Umbilical cord (tissue), 2 donors: ENCODE results near the gene KDM5A. TPM values are rescaled to one million over a fixed set of nuclear protein-coding genes. Genes with fewer than 3 reads are reported as not detected.
"Not testable (repeated sequence)": the region's sequence is repeated elsewhere in the genome, so short reads cannot be mapped to it uniquely, and the experiment has no call there.

ENCODE experiments used
- DNase-seq: peaks from one replicate; pipeline ENCODE4 v3.0.0-alpha.2; 2015; ENCODE audit warnings: low spot score
- total RNA-seq: library from RNA; depleted of rRNA; stranded (reverse); fragments of >200 nt; gene quantifications from one replicate; pipeline ENCODE4 v1.2.3, GENCODE V29; 2014; ENCODE audit warnings: low replicate concordance; ENCODE audit not compliant: insufficient read depth

Gene KDM5A
- total RNA-seq, 1 donor from 2014 or later = 41.9 TPM

DNA sequence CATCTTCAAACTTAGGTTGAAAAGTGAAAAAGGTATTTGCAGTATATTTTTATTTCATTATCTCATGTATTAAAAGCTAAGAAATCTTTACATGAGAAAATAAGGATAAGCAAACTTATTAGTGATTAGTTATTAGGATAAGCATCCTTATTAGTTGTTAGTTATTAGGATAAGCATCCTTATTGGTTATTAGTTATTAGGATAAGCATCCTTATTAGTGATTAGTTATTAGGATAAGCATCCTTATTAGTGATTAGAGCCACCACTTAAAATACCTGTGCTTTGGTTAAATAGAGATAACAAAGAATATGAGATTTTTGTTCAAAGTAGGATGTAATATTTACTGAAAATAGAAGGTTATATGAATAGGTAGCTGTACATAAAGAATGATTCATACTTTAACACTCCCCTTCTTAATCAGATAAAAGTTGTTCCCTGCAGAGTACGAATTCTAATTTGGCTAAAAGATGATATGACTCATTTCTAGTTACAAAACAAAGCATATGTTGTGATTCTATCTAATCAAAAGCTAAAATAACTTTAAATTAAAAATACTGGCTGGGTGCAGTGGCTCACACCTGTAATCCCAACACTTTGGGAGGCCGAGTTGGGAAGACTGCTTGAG, 56.4 kb downstream of the KDM5A start:
- no peak for DNase-seq

DNA sequence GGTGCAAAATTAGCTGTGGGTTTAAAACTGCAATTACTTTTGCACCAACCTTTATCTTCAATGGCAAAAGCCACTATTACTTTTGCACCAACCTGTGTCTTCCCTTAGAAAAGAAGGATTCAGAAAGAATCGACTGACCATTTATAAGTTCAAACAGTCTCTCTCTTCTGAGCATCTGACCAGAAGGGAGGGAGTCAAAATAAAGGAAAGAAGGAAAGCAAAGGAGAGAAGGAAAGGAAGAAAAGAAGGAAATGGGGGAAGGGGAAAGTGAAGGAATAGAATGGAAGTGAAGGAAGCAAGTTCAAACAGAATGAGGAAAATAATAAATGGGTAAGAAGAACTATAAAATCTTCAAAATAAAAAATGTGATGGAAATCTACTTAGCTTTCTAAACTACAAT, 57.8 kb downstream of the KDM5A start:
- no peak for DNase-seq

DNA sequence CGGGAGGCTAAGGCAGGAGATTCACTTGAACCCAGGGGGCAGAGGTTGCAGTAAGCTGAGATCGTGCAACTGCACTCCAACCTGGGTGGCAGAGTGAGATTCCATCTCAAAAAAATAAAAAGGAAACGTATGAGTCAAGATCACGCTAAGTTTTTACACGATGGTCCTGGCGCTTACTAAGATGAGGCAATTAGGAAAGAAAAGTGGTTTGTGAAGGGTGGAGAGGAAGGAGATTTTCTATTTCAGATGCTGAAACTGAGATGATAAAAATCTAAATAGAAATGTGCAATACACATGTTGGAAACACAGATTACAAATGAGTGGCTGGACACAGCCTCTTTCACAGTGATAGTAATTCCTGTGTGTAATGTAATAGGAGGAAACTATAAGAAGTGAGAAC, 63.2 kb downstream of the KDM5A start:
- DNase-seq = no peak

DNA sequence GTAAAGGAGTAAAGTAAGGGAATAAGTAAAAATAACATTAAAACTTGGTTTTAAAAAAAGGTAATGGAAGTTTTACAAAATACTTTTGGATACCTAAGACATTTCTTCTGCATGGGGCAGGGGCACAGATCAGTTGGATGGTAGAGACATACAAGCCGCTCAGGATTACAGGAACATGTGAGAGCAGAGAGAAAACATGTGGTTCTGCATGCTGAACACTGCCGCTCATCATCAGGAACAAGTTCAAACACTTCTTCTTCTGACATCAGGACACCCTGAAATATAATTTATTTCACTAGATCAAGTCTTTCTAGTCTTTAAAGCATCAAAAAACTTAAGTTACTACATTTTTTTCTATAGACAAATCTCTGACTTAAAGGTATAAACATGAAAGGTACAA, 65.6 kb downstream of the KDM5A start:
- DNase-seq = peak; percentile 5

DNA sequence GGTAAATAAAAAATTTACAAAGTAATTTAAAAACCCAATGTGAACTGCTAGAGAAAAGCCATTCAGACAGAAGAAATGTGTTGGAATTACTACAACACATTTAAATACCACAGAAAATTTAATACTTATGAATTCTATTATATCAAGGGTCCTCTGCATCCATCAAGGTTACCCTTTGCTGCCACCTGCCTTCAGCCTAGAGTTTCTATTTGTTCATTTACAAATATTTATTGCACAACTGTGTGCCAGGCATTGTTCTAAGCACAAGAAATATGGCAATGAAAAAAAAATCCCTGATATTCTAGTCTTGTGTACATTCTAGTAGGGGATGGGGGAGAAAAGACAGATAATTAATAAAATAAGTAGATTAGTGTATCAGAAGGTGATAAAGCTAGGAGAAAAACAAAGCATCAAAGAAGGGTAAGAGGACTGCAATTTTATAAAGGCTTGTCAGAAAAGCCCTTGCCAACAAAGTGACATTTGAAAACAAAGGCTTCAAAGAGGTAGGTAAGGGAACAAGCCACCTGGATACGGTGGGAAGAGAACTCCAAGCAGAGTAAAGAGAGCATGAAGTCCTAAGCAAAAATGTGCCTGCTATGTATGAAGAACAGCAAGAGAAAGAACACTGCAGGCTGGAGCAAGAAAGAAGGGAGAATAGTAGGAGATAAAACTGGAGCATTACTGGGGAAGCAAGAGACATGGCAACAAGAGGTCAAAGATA, 67.4 kb downstream of the KDM5A start:
- no peak for DNase-seq

DNA sequence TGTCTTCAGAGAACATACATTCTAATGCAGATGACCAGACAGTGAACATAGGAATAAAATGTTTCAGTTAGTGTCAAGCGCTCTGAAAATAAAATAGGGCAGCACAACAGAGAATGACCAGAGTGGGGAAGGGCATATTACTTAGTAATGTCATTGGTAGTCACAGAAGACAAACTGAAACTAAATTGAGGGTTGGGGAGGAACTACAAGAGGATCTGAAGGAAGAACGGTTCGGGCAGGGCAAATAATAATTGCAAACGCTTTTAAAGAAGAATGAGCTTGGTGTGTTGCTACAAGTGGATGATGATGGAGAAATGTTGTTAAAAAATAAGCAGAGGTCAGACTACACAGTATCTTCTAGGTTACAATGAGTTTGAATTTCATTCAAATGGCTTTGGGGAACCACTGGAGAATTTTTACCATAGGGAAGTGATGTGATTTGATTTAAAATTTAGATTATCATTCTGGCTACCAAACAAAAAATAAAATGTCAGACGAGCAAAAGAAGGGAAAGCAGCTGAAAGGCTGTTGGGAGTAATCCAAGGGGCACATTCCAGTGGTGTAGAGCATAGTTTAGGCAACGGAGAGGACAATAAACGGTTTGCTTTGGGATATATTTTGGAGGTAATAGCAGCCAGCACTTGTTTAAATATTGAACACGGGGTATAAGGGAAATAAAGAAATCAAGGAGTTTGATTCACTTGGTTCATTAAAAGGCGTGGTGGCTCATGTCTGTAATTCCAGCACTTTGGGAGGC, 70.2 kb downstream of the KDM5A start:
- DNase-seq = no peak

DNA sequence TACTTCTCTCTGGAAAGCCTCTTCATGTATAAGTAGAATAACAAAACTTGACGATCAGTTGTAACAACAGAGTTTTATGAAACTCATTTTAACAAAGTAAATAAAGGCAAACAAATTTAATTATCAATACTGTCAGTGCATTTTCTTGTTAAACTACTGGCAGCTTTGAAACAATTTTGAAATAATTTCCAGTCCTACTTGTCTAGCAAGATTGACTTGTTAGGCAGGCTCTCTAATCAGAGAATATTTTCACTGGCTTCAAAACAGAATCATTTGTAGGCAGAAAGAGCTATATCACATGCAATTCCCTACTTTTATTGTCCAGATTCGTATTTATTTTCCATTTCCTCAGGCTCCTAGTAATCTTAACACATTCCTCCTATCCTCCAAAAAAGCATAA, 80.6 kb downstream of the KDM5A start:
- DNase-seq = peak; percentile 10

DNA sequence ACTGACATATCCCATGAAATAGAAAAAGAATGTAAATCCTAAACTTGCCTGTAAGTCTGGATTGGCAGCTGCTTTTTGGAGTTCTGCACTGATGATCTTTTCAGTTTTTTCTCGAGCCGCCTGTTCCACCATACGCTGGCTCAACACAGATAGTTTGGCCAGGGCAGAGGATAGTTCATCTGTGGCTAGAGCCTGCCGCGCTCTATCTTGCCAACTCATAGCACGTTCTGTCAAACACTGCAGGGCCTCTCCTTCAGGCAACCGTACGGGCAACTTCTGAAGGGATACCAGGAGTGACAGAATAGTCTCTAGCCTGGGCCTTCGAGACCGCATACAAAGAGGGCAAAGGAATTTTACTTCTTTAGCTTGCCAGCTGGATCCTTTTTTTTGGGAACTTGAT, 81.7 kb downstream of the KDM5A start:
- no peak for DNase-seq

DNA sequence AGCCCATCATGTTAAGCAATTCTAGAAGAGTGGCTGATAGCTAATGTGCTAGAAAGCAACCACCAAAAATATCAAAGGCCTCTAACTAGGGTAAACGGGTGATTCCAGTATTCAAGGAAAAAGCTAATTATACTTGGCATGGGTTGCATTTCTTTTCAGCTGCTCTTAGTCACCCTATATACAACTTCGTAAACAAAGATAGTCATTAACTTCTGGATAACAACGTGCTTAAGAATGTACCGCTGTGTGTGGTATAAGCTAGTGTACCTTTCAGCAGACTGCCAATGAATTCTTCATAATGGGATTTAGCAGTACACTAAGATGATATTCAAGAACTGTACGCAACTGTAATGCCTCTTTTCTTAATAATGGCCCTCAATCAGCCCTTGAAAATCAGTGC, 84.3 kb downstream of the KDM5A start:
- DNase-seq = no peak

DNA sequence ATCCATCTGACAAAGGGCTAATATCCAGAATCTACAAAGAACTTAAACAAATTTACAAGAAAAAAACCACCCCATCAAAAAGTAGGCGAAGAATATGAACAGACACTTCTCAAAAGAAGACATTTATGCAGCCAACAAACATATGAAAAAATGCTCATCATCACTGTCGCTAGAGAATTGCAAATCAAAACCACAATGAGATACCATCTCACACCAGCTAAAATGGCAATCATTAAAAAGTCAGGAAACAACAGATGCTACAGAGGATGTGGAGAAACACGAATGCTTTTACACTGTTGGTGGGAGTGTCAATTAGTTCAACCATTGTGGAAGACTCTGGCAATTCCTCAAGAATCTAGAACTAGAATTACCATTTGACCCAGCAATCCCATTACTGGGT, 86.4 kb downstream of the KDM5A start:
- DNase-seq = not testable (repeated sequence)

DNA sequence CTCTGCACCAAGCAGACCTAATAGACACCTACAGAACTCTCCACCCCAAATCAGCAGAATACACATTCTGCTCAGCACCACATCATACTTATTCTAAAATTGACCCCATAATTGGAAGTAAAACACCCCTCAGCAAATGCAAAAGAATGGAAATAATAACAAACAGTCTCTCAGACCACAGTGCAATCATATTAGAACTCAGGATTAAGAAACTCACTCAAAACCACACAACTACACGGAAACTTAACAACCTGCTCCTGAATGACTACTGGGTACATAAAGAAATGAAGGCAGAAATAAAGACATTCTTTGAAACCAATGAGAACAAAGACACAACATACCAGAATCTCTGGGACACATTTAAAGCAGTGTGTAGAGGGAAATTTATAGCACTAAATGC, 89.0 kb downstream of the KDM5A start:
- DNase-seq = not testable (repeated sequence)

DNA sequence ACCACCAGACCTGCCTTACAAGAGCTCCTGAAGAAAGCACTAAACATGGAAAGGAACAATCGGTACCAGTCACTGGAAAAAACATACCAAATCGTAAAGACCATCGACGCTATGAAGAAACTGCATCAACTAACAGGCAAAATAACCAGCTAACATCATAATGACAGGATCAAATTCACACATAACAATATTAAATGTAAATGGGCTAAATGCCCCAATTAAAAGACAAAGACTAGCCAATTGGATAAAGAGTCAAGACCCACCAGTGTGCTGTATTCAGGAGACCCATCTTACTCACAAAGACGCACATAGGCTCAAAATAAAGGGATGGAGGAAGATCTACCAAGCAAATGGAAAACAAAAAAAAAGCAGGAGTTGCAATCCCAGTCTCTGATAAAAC, 89.6 kb downstream of the KDM5A start:
- DNase-seq = not testable (repeated sequence)

DNA sequence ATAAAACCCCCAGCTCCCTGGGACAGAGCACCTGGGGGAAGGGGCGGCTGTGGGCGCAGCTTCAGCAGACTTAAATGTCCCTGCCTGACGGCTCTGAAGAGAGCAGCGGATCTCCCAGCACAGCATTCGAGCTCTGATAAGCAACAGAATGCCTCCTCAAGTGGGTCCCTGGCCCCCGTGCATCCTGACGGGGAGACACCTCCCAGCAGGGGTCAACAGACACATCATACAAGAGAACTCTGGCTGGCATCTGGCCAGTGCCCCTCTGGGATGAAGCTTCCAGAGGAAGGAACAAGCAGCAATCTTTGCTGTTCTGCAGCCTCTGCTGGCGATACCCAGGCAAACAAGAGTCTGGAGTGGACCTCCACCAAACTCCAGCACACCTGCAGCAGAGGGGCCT, 91.1 kb downstream of the KDM5A start:
- not testable (repeated sequence) for DNase-seq

DNA sequence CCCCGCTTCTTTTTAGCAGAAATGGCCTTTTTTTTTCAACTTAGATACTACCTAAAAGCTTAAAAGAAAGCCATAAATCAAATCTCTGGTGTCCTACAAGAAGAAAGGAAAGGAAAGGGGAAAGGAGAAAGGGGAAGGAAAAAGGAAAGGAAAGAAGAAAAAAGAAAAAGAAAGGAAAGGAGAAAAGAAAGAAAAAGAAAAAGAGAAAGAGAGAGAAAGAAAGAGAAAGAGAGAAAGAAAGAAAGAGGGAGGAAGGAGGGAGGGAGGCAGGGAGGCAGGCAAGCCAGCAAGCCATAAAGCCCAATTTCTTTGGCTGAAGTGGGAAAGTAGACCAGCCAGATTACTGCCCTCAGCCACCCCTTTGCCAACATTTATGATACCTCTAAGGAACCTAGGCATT, 94.0 kb downstream of the KDM5A start:
- no peak for DNase-seq

DNA sequence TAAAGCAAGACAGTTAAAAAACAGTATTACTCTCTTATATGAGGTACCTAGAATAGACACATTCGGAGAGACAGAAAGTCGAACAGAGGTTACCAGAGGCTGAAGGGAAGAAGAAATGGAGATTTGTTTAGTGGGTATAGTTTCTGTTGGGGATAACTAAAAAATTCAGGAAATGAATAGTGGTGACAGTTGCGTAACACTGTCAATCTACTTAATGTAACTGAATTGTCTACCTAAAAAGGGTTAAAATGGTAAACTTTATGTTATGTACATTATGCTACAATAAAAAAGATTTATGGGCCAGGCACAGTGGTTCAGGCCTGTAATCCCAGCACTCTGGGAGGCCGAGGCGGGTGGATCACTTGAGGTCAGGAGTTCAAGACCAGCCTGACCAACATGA, 95.9 kb downstream of the KDM5A start:
- no peak for DNase-seq

DNA sequence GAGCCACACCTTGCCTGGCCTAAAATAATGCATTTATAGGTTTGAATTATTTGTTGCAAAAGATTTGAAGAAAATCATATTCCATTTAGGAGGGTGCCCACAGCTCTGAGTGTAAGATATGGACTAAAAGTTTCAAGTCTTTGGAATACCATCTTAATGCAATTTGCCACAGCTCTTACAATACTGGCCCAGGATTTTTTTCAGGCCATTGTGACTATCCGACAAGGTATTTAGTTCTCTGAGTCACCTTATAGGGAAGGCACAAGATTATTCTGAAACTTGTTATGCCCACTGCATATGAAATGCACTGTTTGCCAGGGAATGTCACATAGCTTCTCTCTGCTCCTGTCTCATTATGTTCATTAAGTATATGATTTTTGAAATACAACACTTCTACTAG, 96.9 kb downstream of the KDM5A start:
- DNase-seq = no peak

DNA sequence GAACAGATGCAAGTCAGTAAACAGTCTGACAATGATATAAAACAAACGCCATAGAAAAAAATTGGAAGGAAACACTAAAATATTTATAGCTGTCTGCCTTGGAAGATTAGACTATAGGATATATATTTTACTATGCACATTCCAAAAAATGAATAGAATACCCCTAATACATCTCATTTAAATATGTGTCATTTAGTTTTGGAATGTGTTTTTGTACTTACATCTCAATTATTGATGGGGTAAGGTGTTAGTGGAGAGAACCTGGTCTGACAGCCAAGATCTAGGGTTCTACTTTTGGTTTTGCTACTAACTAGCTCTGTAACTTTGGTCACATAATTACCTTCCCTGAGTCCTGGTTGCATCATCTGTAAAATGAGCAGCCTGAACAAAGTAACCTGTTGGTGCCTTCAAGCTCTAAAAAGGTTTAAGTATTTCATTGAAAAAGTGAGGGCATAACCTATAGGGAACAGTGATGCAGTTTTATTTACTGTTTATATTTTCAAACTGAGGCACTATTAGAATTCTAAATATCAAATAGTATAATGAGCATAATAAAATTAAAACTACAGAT, 97.9 kb downstream of the KDM5A start:
- no peak for DNase-seq

DNA sequence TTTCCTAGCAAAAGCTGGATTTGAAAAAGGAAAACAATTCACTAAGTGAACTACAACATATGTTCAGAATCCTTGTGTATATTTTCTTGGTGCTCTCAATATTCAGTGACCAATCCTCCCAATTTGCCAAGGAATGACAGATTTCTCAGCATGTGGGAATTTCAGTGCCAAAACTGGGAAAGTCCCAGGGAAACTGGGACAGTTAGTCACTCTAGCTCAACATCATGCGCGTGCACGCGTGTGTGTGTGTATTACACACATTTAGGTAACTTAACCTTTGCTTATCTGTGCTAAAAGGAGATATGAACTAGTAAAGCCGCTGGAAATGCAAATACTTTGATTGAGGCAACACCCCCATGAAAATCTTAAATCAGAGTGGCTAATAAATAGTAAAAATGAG, 100.4 kb downstream of the KDM5A start:
- no peak for DNase-seq

DNA sequence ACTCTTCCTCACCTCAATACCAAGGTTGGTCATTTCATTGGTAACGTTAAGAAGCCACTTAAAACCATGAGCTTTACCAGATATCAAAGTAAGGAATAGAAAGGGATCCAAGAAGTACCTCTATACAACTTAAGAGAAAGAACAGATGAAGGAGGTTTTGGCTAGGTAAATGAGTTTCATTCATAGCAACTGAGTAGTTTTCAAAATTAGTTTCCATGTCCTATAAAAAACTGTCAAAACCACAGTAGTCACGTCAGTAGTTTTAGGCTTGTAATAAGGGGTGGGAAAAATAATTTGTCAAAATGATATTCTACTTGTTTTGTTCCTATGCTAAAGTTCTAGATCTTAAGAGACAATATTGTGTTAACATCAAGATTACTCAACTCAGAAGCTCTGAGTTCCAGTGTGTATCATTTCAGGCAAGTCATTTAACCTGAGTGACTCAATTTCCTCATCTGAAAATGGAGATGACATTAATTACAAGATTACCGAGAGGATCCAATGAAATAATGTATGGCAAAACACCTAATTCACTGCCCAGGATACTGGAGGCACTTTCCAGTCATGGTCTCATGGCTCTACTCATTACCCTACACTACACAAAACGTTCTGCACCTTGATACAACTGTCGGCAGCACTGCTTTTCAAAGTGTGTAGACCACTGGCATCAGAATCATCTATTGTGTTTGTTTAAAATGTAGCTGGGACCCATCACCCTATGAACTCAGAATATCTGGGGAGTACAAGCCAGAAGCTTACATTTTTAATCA, 102.4 kb downstream of the KDM5A start:
- no peak for DNase-seq

DNA sequence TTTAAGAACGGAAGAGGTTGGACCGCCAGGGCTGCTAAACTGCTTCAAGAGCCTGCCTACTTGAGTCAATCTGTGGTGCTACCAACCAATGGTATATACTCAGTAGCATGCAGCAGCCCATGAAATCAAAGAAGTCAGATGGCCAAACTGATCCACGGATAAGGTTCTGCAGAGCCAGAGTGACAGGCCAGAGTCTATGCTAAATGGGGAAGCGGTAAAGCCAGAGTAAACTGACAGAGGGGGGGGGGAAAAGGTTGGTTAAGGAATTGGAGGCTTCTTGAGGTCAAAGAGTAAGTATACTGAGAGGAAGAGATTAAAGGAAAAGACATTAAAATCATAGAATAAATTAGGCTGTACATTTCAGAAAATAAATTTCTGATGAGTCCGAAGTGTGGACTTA, 111.1 kb downstream of the KDM5A start:
- no peak for DNase-seq

DNA sequence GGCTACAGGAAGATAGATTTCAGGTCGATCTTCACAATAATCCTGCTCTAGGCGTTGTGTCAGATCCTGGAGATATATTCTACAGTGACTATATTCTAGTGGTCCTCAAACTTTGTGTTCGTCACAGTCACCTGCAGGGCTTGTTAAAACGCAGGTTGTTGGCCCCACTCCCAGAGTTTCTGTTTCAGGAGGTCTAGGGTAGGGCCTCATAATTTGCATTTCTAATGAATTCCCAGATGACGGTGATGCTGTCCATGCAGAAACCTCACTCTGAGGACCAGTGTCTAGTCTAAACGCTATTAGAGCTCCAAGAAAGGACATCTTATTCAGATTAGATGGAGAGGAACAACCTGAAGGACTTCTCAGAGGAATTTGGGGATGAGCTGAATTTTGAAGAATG, 113.3 kb downstream of the KDM5A start:
- no peak for DNase-seq

DNA sequence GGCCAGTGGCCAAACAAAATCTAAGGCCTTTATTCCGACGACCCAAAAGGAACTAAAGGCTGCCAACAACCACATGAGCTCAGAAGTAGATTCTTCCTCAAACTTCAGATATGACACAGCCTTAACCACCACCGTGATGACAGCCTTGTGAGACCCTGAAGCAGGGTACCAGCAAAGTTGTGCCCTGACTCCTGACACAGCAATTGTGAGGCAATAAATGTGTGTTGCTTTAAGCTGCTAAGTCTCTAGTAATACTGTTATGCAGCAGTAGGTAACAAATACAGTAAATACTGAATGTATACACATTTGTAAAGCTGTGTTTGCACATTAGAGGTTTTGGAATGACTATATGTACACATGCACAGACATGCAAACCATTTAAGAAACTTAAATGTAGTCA, 115.7 kb downstream of the KDM5A start:
- no peak for DNase-seq
